GM23338 (cell line): ENCODE measurements around the gene GRID2.

Experiments
- CREB1 ChIP-seq: fragments of 250-450 bp; sonication (Bioruptor Pico); IDR thresholded peaks from 2 replicates; pipeline ENCODE4 v1.5.0; 2020; ENCODE audit warnings: low read depth, mild to moderate bottlenecking, moderate library complexity
- CTCF ChIP-seq, 2 experiments: fragments of 200-600 bp in 1 of 2; sonication (generic) in 1 of 2; conservative IDR thresholded peaks; 2 replicates each; pipeline versions ENCODE4 v1.5.1 to v1.6.1; 2016 to 2017; ENCODE audit warnings: antibody characterized with exemption in 2 of 2, low read depth in 2 of 2, mild to moderate bottlenecking in 2 of 2, moderate library complexity in 1 of 2
- ETS1 ChIP-seq: IDR thresholded peaks from 2 replicates; pipeline ENCODE4 v1.6.1; 2016; ENCODE audit warnings: antibody characterized with exemption
- EZH2 ChIP-seq: fragments of 200-600 bp; sonication (generic); IDR thresholded peaks from one replicate; pipeline ENCODE4 v1.8.0; 2017; ENCODE audit warnings: antibody characterized with exemption, mild to moderate bottlenecking, low read depth; ENCODE audit not compliant: unreplicated experiment
- EZH2phosphoT487 ChIP-seq: fragments of 200-600 bp; sonication (generic); IDR thresholded peaks from one replicate; pipeline ENCODE4 v1.8.1; 2018; ENCODE audit warnings: antibody characterized with exemption; ENCODE audit not compliant: unreplicated experiment
- JUNB ChIP-seq: IDR thresholded peaks from one replicate; pipeline ENCODE4 v1.6.1; 2016; ENCODE audit warnings: antibody characterized with exemption; ENCODE audit not compliant: unreplicated experiment
- NANOG ChIP-seq: IDR thresholded peaks from 2 replicates; pipeline ENCODE4 v1.6.1; 2016; ENCODE audit warnings: antibody characterized with exemption, borderline replicate concordance
- POLR2AphosphoS5 ChIP-seq: IDR thresholded peaks from 2 replicates; pipeline ENCODE4 v1.6.1; 2016; ENCODE audit warnings: antibody characterized with exemption, low read depth
- REST ChIP-seq: IDR thresholded peaks from one replicate; pipeline ENCODE4 v1.6.1; 2018; ENCODE audit warnings: antibody characterized with exemption; ENCODE audit not compliant: unreplicated experiment
- STAT1 ChIP-seq: IDR thresholded peaks from one replicate; pipeline ENCODE4 v1.6.1; 2016; ENCODE audit warnings: antibody characterized with exemption; ENCODE audit not compliant: unreplicated experiment
- ZNF462 ChIP-seq: fragments of 250-450 bp; sonication (Bioruptor Pico); IDR thresholded peaks from 2 replicates; pipeline ENCODE4 v1.5.0; 2020; ENCODE audit warnings: mild to moderate bottlenecking, moderate library complexity

GRCh38 chr4:92346289-92346688, 42.5 kb downstream of the GRID2 start:
- no peak for TF ChIP-seq CTCF (conservative IDR thresholded peaks at IDR 0.05; ENCODE audit: low read depth in 2 of 2)
- no peak for TF ChIP-seq CREB1 (CRISPR knock-in tag)
- TF ChIP-seq EZH2: no peak
- no peak for TF ChIP-seq POLR2AphosphoS5
- no peak for TF ChIP-seq ZNF462
- no peak for TF ChIP-seq REST
- no peak for TF ChIP-seq EZH2phosphoT487
- no peak for TF ChIP-seq JUNB
- no peak for TF ChIP-seq ETS1
- TF ChIP-seq STAT1: no peak
- no peak for TF ChIP-seq NANOG
